Uterus (tissue), 4 donors: ENCODE measurements around the gene RBMS3. TPM values are rescaled to one million over a fixed set of nuclear protein-coding genes. Genes with fewer than 3 reads are reported as not detected.

Source experiments
- DNase-seq, 2 donors: peaks; one replicate each; pipeline ENCODE4 v3.0.0-alpha.2; 2019 to 2020
- H3K27ac ChIP-seq, 2 donors: fragments of 200-600 bp; sonication (generic); 1 replicate in 1 of 2; 2 replicates in 1 of 2; pipeline ENCODE4 v1.5.1; 2016 to 2018
- H3K27me3 ChIP-seq, 2 donors: fragments of 200-600 bp; sonication (generic); one replicate each; pipeline ENCODE4 v1.5.1; 2018 to 2019; ENCODE audit warnings: control low read depth in 1 of 2
- H3K36me3 ChIP-seq, 2 donors: fragments of 200-600 bp; sonication (generic); one replicate each; pipeline ENCODE4 v1.5.1; 2019; ENCODE audit warnings: control low read depth in 1 of 2
- H3K4me1 ChIP-seq, 2 donors: fragments of 200-600 bp; sonication (generic); one replicate each; pipeline ENCODE4 v1.5.1; 2018 to 2019; ENCODE audit warnings: control low read depth in 1 of 2
- H3K4me3 ChIP-seq, 2 donors: fragments of 200-600 bp; sonication (generic); 1 replicate in 1 of 2; 2 replicates in 1 of 2; pipeline ENCODE4 v1.5.1; 2018 to 2019; ENCODE audit warnings: mild to moderate bottlenecking in 1 of 2
- H3K9me3 ChIP-seq, 2 donors: fragments of 200-600 bp; sonication (generic); one replicate each; pipeline ENCODE4 v1.5.1; 2019; ENCODE audit warnings: control low read depth in 1 of 2
- POLR2A ChIP-seq, 2 donors: fragments of 450-650 bp; IDR thresholded peaks; one replicate each; pipeline ENCODE4 v1.6.1; 2016; ENCODE audit warnings: antibody characterized with exemption in 2 of 2, mild to moderate bottlenecking in 1 of 2, moderate library complexity in 1 of 2
- intact Hi-C: fragments of 100-400 bp; cut with DNase I; formaldehyde crosslinking; loops from one replicate; pipeline ENCODE4 v1.15.1; 2023; ENCODE audit warnings: low total_unique reads
- total RNA-seq, 4 donors: library from RNA; depleted of rRNA in 3 of 4; stranded (reverse); fragments of >200 nt in 3 of 4; gene quantifications; one replicate each; pipeline versions ENCODE4 v1.1.0 to v1.2.4, GENCODE V29; 2014 to 2023
- TF ChIP-seq, protein P1 (sequence below), 4 experiments: fragments of 200-600 bp in 2 of 4; fragments of 450-650 bp in 2 of 4; sonication (generic) in 2 of 4; IDR thresholded peaks; one replicate each; pipeline ENCODE4 v1.5.1; 2016 to 2019; ENCODE audit warnings: antibody characterized with exemption in 4 of 4, mild to moderate bottlenecking in 2 of 4, moderate library complexity in 1 of 4
- donor health status: DM: yes; HTN: yes; CAD: no.

RBMS3 gene
- total RNA-seq, 4 donors from 2014 or later, result 45.9 to 113 (median 75.4) TPM

DNA sequence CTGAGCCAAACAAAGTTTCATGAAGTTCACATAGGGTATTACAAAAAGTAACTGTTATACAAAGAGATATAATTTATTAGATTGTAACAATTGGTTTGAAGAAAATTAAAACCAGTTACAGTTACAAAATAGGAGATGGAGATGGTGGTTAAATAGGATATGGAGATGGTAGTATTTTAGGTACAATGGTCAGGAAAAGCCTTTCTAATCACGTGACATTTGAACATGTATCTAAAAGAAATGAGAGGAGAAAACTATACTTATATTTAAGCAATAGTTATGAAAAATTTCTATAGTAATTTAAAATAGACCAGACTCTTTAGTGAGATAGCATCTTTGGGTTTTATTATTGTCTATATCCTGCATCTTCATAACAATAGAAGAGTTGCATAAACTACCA is 312.9 kb downstream of the RBMS3 start:
- Histone ChIP-seq H3K27me3 (no peaks in the 10 kb centered on the region), H3K4me1 (no peaks in the 10 kb centered on the region), H3K36me3 (no peaks in the 10 kb centered on the region), H3K4me3 (no peak overlapping the region), H3K27ac (no peak overlapping the region), H3K9me3 (no peaks in the 10 kb centered on the region)
- TF ChIP-seq POLR2A (IDR thresholded peaks at IDR 0.05), result no peak
- TF ChIP-seq, protein P1, sequence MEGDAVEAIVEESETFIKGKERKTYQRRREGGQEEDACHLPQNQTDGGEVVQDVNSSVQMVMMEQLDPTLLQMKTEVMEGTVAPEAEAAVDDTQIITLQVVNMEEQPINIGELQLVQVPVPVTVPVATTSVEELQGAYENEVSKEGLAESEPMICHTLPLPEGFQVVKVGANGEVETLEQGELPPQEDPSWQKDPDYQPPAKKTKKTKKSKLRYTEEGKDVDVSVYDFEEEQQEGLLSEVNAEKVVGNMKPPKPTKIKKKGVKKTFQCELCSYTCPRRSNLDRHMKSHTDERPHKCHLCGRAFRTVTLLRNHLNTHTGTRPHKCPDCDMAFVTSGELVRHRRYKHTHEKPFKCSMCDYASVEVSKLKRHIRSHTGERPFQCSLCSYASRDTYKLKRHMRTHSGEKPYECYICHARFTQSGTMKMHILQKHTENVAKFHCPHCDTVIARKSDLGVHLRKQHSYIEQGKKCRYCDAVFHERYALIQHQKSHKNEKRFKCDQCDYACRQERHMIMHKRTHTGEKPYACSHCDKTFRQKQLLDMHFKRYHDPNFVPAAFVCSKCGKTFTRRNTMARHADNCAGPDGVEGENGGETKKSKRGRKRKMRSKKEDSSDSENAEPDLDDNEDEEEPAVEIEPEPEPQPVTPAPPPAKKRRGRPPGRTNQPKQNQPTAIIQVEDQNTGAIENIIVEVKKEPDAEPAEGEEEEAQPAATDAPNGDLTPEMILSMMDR (IDR thresholded peaks at IDR 0.05), result no peak
- no peak for DNase-seq
- intact Hi-C loops, result no loop called here

DNA sequence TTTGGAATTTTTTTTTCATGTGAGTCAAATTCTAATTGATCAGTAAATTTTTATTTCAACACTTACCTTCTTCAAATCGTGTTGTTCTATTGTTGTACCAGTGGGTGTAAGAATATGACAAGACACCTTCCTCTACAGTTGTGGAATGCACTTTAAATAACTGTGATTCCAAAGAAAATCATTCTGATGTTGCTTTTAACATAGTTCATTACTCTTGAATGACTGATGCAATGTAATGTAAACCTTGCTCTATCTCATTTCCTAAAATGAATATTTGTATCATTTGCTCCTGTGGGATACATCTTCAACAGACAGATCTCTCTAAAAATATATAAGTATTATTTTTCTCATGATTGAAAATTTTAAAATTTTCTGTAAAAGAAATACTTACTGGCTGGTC is 313.4 kb downstream of the RBMS3 start:
- Histone ChIP-seq H3K27ac (no peak overlapping the region), H3K4me1 (no peaks in the 10 kb centered on the region), H3K4me3 (no peak overlapping the region), H3K9me3 (no peaks in the 10 kb centered on the region), H3K27me3 (no peaks in the 10 kb centered on the region), H3K36me3 (no peaks in the 10 kb centered on the region)
- DNase-seq, result no peak
- no peak for TF ChIP-seq POLR2A (IDR thresholded peaks at IDR 0.05)
- TF ChIP-seq, protein P1 (IDR thresholded peaks at IDR 0.05), result no peak
- intact Hi-C loops, result no loop called here

DNA sequence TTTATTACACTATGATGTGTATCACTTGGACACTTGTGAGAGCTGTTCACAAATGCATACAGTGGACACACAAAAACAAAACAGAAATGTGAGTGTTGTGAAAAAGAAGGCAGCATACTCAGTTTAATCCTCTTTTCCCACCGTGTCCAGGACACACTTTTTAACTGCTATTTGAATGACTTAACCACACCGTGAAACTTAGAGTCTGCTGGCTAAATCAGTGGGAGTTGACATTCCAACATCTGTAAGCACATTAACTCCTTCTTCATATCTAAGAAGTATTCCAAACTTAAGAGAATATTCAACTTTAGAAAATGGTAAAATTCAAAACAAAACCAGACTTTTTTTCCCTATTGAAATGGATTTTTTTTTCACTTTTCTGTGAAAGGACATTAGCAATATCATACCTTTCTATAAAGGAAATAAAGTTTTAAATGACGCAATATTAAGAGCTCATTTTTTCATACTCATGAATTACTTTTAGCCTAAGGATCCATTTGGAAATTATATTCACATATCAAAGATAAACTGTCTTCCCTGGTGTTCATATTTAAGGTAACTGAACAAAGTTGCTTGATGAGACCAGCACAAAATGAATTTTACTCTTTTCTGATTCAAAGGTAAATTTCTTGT is 316.6 kb downstream of the RBMS3 start:
- no peak for DNase-seq
- Histone ChIP-seq H3K27me3 (no peaks in the 10 kb centered on the region), H3K4me3 (no peak overlapping the region), H3K9me3 (no peaks in the 10 kb centered on the region), H3K27ac (no peak overlapping the region), H3K4me1 (no peaks in the 10 kb centered on the region), H3K36me3 (no peaks in the 10 kb centered on the region)
- TF ChIP-seq, protein P1 (IDR thresholded peaks at IDR 0.05), result no peak
- TF ChIP-seq POLR2A (IDR thresholded peaks at IDR 0.05), result no peak
- intact Hi-C loops, result no loop called here

DNA sequence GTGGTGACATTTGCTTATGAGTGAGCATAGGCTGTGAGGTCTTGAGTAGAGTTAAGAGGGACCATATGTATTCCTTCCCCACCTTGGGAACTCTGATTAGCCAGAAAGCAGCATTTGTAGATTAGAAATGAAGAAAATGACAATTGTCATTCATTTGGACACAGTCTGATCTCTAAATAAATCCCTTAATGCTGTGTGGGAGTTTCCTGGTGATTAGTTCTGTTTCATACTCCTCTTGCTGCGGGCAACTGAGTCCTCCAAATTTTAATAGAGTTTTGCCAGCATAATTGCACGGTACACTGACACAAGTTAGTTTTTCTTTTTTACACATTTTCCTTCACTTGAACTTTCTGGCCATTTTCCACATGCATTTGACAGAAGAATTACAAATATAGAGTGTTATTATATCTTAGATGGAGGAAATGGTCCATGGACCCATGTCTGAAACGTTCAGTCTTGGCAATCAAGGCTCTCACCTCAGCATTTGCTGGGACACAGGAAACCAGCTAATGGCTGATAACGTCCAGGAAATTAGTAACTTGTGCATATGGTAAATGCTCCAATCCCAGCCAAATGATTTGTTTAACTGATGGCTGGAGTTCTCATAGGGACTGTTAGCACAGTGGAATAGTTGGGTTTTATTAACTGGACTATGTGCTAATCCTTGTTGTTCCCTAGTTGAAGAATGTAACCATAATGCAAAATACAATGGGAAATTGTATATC is 321.2 kb downstream of the RBMS3 start:
- Histone ChIP-seq H3K27ac (no peak overlapping the region), H3K4me1 (no peaks in the 10 kb centered on the region), H3K4me3 (no peak overlapping the region), H3K36me3 (no peaks in the 10 kb centered on the region), H3K27me3 (no peaks in the 10 kb centered on the region), H3K9me3 (no peaks in the 10 kb centered on the region)
- no peak for TF ChIP-seq POLR2A (IDR thresholded peaks at IDR 0.05)
- TF ChIP-seq, protein P1 (IDR thresholded peaks at IDR 0.05), result no peak
- intact Hi-C loops, result no loop called here
- no peak for DNase-seq

DNA sequence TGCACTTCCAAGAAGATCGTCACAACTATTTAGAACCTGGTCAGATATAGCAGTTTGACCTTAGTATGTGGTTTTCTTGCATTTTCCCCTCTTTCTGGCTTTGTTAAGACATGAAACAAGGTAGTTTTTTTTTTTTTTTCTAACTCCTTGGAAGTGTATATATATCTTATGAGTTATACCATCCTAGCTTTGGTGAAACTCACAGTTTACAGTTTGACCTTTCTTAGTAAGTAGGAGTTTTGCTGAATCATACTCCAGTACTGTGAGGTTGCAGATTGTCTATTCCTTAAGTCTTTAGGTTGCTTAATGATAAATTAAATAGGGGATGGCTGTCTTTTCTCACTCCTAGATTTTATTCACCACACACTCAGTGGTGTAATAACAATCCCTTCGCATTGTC is 325.0 kb downstream of the RBMS3 start:
- no peak for TF ChIP-seq POLR2A (IDR thresholded peaks at IDR 0.05)
- TF ChIP-seq, protein P1 (IDR thresholded peaks at IDR 0.05), result no peak
- H3K36me3 ChIP-seq, result no peaks in the 10 kb centered on the region

More for the DNA sequence above, 325.0 kb downstream of the RBMS3 start:
- intact Hi-C loops, result no loop called here
- Histone ChIP-seq H3K4me3 (no peak overlapping the region), H3K27ac (no peak overlapping the region), H3K9me3 (no peaks in the 10 kb centered on the region), H3K4me1 (no peaks in the 10 kb centered on the region), H3K27me3 (no peaks in the 10 kb centered on the region)
- no peak for DNase-seq
